Measurements from ENCODE around the gene IL32. TPM values are rescaled to one million over a fixed set of nuclear protein-coding genes. Genes with fewer than 3 reads are reported as not detected.

IL32 gene
- total RNA-seq, 2 experiments from 2014 or later, result 378 to 383 TPM

- ATAC-seq (ENCODE audit: poor library complexity) (no peak), DNase-seq (no peak)
- no peak overlapping the region for H3K4me3 ChIP-seq (ENCODE audit: low read length)
- H3K27me3 Mint-ChIP-seq, result no peaks in the 10 kb centered on the region
- no peak for TF ChIP-seq CTCF (IDR thresholded peaks at IDR 0.05)
- no peaks in the 10 kb centered on the region for H3K9me3 Mint-ChIP-seq
- intact Hi-C loops (cut with DNase I, micrococcal nuclease), result no loop called here
- H3K9me3 ChIP-seq (ENCODE audit: control insufficient read depth in 1 of 2, insufficient read depth in 1 of 2, low read length in 2 of 2), result no peaks in the 10 kb centered on the region
- no peaks in the 10 kb centered on the region for H3K4me1 Mint-ChIP-seq (ENCODE audit: low read depth)
- no peaks in the 10 kb centered on the region for H3K27me3 ChIP-seq (ENCODE audit: control insufficient read depth in 1 of 2, insufficient read depth in 2 of 2, low read length in 2 of 2)
- no peak overlapping the region for H3K4me3 Mint-ChIP-seq
- H3K27ac ChIP-seq (ENCODE audit: low read depth in 1 of 2, low read length in 2 of 2), result no peak overlapping the region
- H3K36me3 Mint-ChIP-seq (ENCODE audit: low read depth), result peaks cover 4% of the 10 kb centered on the region
- ChIA-PET POLR2A (no interaction called here), CTCF (interaction anchor here (1.6 kb wide), 1 partner anchor 14 kb away, joined by 4 read pairs; no protein-coding TSS in a partner anchor)
- H3K4me1 ChIP-seq (ENCODE audit: insufficient read depth, low read length), result no peaks in the 10 kb centered on the region
- no peaks in the 10 kb centered on the region for H3K36me3 ChIP-seq (ENCODE audit: insufficient read depth, low read length)
- H3K27ac Mint-ChIP-seq, result no peak overlapping the region
Measured at GRCh38 chr16:3115561-3115960, 50.1 kb downstream of the IL32 start.

GRCh38 chr16:3118204-3118790 is 52.9 kb downstream of the IL32 start:
- no peaks in the 10 kb centered on the region for H3K9me3 Mint-ChIP-seq
- H3K4me1 Mint-ChIP-seq (ENCODE audit: low read depth), result no peaks in the 10 kb centered on the region
- ATAC-seq (ENCODE audit: poor library complexity) (no peak), DNase-seq (no peak)
- TF ChIP-seq CTCF (IDR thresholded peaks at IDR 0.05), result no peak
- Histone ChIP-seq H3K27me3 (ENCODE audit: control insufficient read depth in 1 of 2, insufficient read depth in 2 of 2, low read length in 2 of 2) (no peaks in the 10 kb centered on the region), H3K4me3 (ENCODE audit: low read length) (no peak overlapping the region), H3K36me3 (ENCODE audit: insufficient read depth, low read length) (no peaks in the 10 kb centered on the region), H3K9me3 (ENCODE audit: control insufficient read depth in 1 of 2, insufficient read depth in 1 of 2, low read length in 2 of 2) (no peaks in the 10 kb centered on the region), H3K27ac (ENCODE audit: low read depth in 1 of 2, low read length in 2 of 2) (no peak overlapping the region), H3K4me1 (ENCODE audit: insufficient read depth, low read length) (peaks cover 4% of the 10 kb centered on the region)
- H3K36me3 Mint-ChIP-seq (ENCODE audit: low read depth), result peaks cover 4% of the 10 kb centered on the region
- H3K27me3 Mint-ChIP-seq, result no peaks in the 10 kb centered on the region
- intact Hi-C loops (cut with DNase I, micrococcal nuclease), result no loop called here
- no peak overlapping the region for H3K27ac Mint-ChIP-seq
- CTCF ChIA-PET, result interaction anchor here (1.1 to 1.8 kb wide), 4 partner anchors 11 to 121 kb away, joined by 4 to 5 read pairs (median 4); no protein-coding TSS in a partner anchor
- H3K4me3 Mint-ChIP-seq, result no peak overlapping the region
- POLR2A ChIA-PET, result interaction anchor here (0.8 to 1.6 kb wide), 3 partner anchors 11 to 70 kb away, joined by 3 to 4 read pairs (median 4); partner anchors contain the start of gene ZSCAN10

- no peak overlapping the region for H3K4me3 Mint-ChIP-seq
- POLR2A ChIA-PET, result no interaction called here
- no peaks in the 10 kb centered on the region for H3K36me3 ChIP-seq (ENCODE audit: insufficient read depth, low read length)
- H3K9me3 Mint-ChIP-seq, result no peaks in the 10 kb centered on the region
- CTCF ChIA-PET, result interaction anchor here (1.1 to 1.7 kb wide), 3 partner anchors 11 to 121 kb away, joined by 4 to 5 read pairs (median 5); no protein-coding TSS in a partner anchor
- no peak overlapping the region for H3K27ac ChIP-seq (ENCODE audit: low read depth in 1 of 2, low read length in 2 of 2)
- TF ChIP-seq CTCF (IDR thresholded peaks at IDR 0.05), result no peak
- no peak overlapping the region for H3K4me3 ChIP-seq (ENCODE audit: low read length)
- H3K4me1 Mint-ChIP-seq (ENCODE audit: low read depth), result peaks cover 5% of the 10 kb centered on the region
- intact Hi-C loops (cut with DNase I, micrococcal nuclease), result no loop called here
- peaks cover 10% of the 10 kb centered on the region for H3K4me1 ChIP-seq (ENCODE audit: insufficient read depth, low read length)
- H3K9me3 ChIP-seq (ENCODE audit: control insufficient read depth in 1 of 2, insufficient read depth in 1 of 2, low read length in 2 of 2), result no peaks in the 10 kb centered on the region
- DNase-seq (no peak), ATAC-seq (ENCODE audit: poor library complexity) (no peak)
- no peaks in the 10 kb centered on the region for H3K27me3 ChIP-seq (ENCODE audit: control insufficient read depth in 1 of 2, insufficient read depth in 2 of 2, low read length in 2 of 2)
- H3K36me3 Mint-ChIP-seq (ENCODE audit: low read depth), result peaks cover 4% of the 10 kb centered on the region
- no peak overlapping the region for H3K27ac Mint-ChIP-seq
- H3K27me3 Mint-ChIP-seq, result no peaks in the 10 kb centered on the region
Measured at GRCh38 chr16:3118846-3119245, 53.4 kb downstream of the IL32 start.

Other genes with a start within 250 kb of the IL32 start
- not detected for gene PRSS21, start 248.4 kb upstream of the IL32 start, total RNA-seq
- gene ZG16B, start 235.3 kb upstream of the IL32 start, total RNA-seq, result not detected
- 1 to 10 TPM in 1 of 2 experiments, under 1 TPM in 1; 0.93 to 1.1 TPM for gene PRSS22, start 207.5 kb upstream of the IL32 start, total RNA-seq
- 1 to 10 TPM; 7.8 to 8.1 TPM for gene FLYWCH2, start 182.4 kb upstream of the IL32 start, total RNA-seq
- 10 to 100 TPM; 84.8 to 97.0 TPM for gene FLYWCH1, start 153.7 kb upstream of the IL32 start, total RNA-seq
- gene KREMEN2, start 101.4 kb upstream of the IL32 start, total RNA-seq, result not detected
- gene PAQR4, start 96.3 kb upstream of the IL32 start, total RNA-seq, result under 1 TPM; 0.39 to 0.44 TPM
- under 1 TPM; 0.47 to 0.60 TPM for gene PKMYT1, start 85.2 kb upstream of the IL32 start, total RNA-seq
- not detected for gene CLDN9, start 52.7 kb upstream of the IL32 start, total RNA-seq
- not detected for gene CLDN6, start 47.5 kb upstream of the IL32 start, total RNA-seq
- 1 to 10 TPM; 1.8 to 1.9 TPM for gene TNFRSF12A, start 45.3 kb upstream of the IL32 start, total RNA-seq
- gene HCFC1R1, start 41.7 kb upstream of the IL32 start, total RNA-seq, result 10 to 100 TPM in 1 of 2 experiments, 1 to 10 TPM in 1; 8.9 to 11.0 TPM
- gene THOC6, start 41.6 kb upstream of the IL32 start, total RNA-seq, result 10 to 100 TPM; 12.0 to 12.9 TPM
- not detected for gene BICDL2, start 28.7 kb upstream of the IL32 start, total RNA-seq
- gene MMP25, start 19.1 kb upstream of the IL32 start, total RNA-seq, result under 1 TPM; 0.42 to 0.80 TPM
- gene ZSCAN10, start 33.7 kb downstream of the IL32 start, total RNA-seq, result under 1 TPM; 0.36 to 0.56 TPM
- gene ZNF205, start 46.9 kb downstream of the IL32 start, total RNA-seq, result not detected
- gene ZNF213, start 69.4 kb downstream of the IL32 start, total RNA-seq, result 1 to 10 TPM; 1.6 to 2.2 TPM
- not detected for gene OR1F1, start 122.6 kb downstream of the IL32 start, total RNA-seq
- 1 to 10 TPM; 7.0 to 7.2 TPM for gene ZNF200, start 169.5 kb downstream of the IL32 start, total RNA-seq
- under 1 TPM; 0.60 to 0.73 TPM for gene MEFV, start 191.0 kb downstream of the IL32 start, total RNA-seq
- 10 to 100 TPM; 35.3 to 39.4 TPM for gene ZNF263, start 217.9 kb downstream of the IL32 start, total RNA-seq
- gene TIGD7, start 239.8 kb downstream of the IL32 start, total RNA-seq, result 1 to 10 TPM; 1.5 to 1.7 TPM
- gene ZNF75A, start 239.9 kb downstream of the IL32 start, total RNA-seq, result 10 to 100 TPM; 41.7 to 42.2 TPM